GM04503 (cell line): ENCODE data around the gene GATAD2A.
A peak's percentile ranks its signal among the peaks of the same experiment; 100 is the strongest.

ENCODE experiments used
- DNase-seq: peaks from one replicate; pipeline ENCODE4 v3.0.0-alpha.2; 2012; ENCODE audit warnings: low read depth

Gene GATAD2A

GRCh38 chr19:19421299-19421696 lies 15.8 kb downstream of the GATAD2A start:
- no peak for DNase-seq

- DNase-seq, result no peak
These were observed 16.7 kb downstream of the GATAD2A start for GRCh38 chr19:19422156-19422555.

GRCh38 chr19:19423322-19423721 lies 17.8 kb downstream of the GATAD2A start:
- DNase-seq, result no peak

- no peak for DNase-seq
These were observed 19.8 kb downstream of the GATAD2A start for GRCh38 chr19:19425170-19425875.

- no peak for DNase-seq
These were observed 20.7 kb downstream of the GATAD2A start for GRCh38 chr19:19426216-19426615.

DNA sequence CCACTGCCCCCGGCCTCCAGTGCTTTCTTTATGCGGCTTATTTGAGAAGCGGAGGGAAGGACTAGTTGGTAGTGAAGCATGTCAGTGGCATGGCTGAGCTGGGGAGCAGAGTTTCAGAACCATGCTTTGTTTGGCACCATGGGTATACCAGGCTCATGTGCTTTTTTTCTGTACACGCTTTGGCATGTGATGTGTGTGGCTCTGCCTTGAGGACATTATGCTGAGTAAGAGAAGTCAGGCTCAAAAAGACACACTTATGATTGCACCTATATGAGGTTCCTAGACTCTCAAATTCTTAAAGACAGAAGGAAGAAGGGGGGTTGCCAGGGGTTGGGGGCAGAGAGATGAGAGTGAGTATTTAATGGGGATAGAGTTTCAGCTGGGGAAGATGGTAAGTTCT lies 21.3 kb downstream of the GATAD2A start:
- no peak for DNase-seq

DNA sequence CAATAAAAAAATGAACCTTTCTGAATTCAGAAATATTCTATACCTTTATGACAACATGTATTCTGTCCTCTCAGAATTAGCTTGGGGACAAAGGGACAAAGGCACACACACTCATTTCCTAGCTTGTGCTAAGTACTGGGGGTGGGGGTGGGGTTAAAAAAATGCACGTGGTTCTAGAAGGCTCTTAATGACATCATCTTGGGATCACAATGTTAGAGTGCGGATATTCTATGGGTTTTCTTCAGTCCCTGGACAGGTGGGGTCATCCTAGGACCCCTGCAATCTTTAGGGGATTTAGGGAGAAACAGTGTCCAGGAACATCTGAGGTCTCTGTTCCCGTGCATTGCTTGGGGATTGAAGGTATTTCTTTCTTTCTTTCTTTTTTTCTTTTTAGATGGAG lies 21.8 kb downstream of the GATAD2A start:
- DNase-seq, result no peak

DNA sequence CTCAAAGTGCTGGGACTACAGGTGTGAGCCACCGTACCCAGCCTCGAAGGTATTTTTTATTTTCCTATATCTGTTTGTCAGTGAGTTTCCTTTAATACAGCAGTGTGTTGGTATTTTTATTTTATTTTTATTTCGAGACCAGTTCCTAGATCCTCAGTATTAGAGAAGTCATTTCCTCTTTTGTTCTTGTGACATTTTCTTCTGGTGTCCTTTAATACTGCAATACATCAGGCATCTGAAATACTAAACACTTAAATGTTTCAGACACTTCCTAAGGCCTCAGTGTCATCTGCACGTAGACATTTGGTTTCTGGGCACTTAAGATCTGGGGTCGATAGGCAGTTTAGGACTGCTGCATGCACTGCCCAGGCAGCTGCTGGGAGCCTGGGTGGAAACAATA lies 22.5 kb downstream of the GATAD2A start:
- DNase-seq, result no peak

- no peak for DNase-seq
These were observed 23.3 kb downstream of the GATAD2A start for GRCh38 chr19:19428746-19429145.

DNA sequence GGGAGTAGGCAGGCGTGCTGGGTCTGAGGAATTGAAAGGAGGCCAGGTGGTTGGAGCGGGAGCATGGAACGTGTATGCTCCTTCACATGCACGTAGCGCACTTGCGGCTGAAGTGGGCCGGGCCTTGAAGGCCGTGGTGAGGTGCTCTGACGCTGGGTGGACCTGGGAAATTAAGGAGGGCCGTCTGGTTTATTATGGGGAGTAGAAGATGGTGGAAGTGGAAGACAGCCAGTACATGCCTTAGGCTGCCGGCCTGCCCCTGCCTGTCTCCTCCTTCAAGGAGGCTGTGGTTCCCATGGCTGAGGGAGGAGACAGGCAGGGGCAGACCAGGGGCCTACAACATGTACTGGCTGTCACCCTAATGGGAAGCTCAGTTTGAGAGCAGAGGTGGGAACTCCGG lies 23.9 kb downstream of the GATAD2A start:
- no peak for DNase-seq

GRCh38 chr19:19432732-19433131 lies 27.3 kb downstream of the GATAD2A start:
- DNase-seq, result no peak

- no peak for DNase-seq
These were observed 28.3 kb downstream of the GATAD2A start for GRCh38 chr19:19433666-19434213.

DNA sequence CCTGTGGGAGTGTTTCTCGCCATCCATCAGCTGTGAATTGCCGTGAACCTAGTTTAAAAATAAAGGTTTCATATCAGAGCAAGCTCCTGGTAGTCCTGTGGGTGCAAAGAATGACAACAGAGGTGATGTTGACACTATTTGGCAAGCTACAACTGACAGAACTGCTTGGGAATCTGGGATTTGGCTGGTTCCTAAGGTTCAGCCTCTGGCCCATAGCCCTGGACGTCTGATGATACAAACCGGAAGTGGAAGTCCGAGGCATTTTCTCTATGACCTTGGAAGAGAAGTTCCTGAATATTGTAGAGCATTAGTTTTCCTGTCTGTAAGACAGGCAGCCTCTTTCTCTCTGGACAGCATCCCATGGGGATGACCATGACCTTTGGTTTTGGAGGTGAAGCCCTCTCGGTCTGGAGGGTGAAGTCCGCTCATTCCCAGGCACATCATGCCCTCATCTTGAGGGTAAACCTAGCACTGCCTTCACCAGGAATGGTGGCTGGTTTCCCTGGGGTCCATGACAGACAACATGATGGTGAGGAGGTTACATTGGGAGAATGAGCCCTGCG lies 29.1 kb downstream of the GATAD2A start:
- DNase-seq, result peak; percentile 60

- DNase-seq, result no peak
These were observed 30.7 kb downstream of the GATAD2A start for GRCh38 chr19:19436137-19436691.

- no peak for DNase-seq
These were observed 33.1 kb downstream of the GATAD2A start for GRCh38 chr19:19438366-19439175.

DNA sequence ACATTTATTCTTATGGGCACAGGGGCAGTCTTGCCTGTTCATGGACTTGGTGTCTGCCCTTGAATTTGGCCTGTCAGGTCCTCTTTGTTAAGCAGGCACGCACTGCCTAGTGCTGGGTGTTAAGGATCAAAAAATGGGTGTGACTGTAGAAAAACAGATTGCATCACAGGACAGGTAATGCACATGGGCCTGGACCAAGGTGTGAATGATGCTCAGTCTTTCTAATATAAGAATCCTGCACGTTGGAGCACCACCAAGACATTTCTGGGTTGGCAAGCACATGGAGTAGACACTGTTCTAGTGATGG lies 33.7 kb downstream of the GATAD2A start:
- no peak for DNase-seq

DNA sequence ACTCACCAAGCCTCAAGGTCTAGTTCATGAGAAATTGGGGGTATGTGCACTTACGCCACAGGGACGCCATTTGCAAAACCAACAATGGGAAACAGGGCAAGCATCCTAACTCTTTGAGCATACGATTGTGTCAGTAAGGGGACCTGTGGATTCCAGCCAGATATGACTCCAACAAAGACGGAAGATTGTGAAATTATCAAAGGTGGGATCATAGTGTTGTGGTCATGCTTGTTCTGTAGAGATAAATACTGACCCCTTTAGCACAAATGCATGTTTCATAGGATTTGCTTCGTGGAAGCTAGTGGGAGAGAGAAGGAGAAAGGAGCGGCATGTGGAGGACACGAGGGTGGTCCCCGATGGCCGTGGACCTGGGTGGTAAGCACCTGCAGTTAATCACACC lies 37.8 kb downstream of the GATAD2A start:
- DNase-seq, result no peak

DNA sequence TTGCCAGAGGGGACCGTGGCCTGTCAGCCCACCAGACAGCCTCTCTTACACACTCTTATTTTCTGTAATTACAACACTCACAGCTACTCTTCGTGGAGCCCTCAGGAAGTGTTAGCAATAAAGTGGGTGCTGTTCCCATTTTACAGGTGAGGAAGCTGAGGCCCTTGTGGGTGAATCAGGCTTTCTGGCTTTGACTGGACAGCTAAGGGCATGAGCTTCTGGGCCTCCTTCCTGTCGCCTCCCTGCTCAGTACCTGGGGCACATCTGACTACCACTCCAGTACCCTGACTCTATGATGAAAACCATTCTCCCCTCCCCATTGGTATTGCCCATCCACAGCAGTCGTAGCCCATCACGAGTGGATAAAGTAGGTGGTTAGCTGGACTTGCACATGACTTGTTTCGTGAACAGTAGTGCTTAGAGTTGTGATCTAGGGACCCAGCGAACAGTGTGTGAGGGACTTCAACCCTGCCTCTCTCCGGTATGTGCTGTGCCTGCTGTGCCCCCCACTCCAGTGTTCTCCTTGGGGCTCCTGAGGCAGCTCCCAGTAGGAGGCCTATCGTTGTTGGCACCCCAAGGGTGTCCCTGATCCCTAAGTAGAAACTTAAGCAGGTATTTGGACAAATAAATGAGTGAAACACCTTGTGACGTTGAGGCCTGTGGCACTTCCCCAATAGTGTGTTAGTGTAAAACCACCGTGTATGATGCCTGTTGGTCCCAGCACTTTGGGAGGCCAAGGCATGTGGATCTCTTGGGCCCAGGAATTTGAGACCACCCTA lies 38.6 kb downstream of the GATAD2A start:
- DNase-seq, result no peak

- no peak for DNase-seq
These were observed 39.2 kb downstream of the GATAD2A start for GRCh38 chr19:19444681-19445155.

DNA sequence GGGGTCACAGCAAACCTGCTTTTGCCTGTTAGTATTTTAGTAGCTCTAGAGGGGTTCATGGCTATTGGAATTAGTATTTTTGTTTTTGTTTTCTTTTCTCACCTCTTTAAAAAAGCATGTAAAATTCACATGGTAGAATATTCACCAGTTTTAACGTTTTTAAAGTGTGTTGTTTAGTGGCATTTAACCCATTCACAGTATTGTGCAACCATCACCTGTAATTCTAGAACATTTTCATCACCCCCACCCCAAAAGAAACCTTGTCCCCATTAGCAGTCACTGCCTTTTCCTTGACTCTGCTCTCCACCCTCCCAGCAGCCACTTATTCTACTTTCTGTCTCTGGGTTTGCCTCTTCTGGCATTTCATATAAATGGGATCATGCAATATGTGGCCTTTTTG lies 39.8 kb downstream of the GATAD2A start:
- DNase-seq, result no peak

DNA sequence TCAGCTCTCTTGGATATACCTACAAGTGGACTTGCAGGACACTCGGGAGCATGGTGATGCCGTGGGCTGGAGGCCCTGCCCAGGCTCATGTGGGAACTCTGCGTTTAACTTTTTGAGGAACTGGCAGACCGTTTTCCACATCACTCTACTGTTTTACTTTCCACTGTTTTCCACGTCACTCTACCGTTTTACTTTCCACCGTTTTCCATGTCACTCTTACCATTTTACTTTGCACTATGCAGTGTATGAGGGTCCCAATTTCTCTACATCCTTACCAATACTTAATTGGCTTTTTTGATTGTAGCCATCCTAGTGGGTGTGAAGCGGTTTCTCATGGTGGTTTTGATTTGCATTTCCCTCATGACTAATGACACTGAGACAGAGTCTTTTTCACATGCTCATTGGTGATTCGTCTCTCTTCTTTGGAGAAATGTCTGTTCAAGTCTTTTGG lies 40.5 kb downstream of the GATAD2A start:
- DNase-seq, result no peak
